Neural progenitor cell (in vitro differentiated cells): Measurements from ENCODE around the gene BCL7C. TPM values are rescaled to one million over a fixed set of nuclear protein-coding genes. Genes with fewer than 3 reads are reported as not detected.

ENCODE experiments used
- DNase-seq: peaks from one replicate; pipeline ENCODE4 v3.0.0-alpha.2; 2016; ENCODE audit warnings: low spot score
- H2AFZ ChIP-seq: fragments of 200-600 bp; sonication (generic); replicated peaks from 2 replicates; pipeline ENCODE4 v1.6.1; 2016; ENCODE audit warnings: antibody characterized with exemption
- H3F3A ChIP-seq: fragments of 200-600 bp; sonication (generic); 2 replicates; pipeline ENCODE4 v1.6.1; 2016; ENCODE audit warnings: antibody characterized with exemption, low read depth
- H3K27ac ChIP-seq: fragments of 200-600 bp; sonication (generic); 2 replicates; pipeline ENCODE4 v1.5.1; 2016; ENCODE audit warnings: mild to moderate bottlenecking
- H3K27me3 ChIP-seq: fragments of 200-600 bp; sonication (generic); 2 replicates; pipeline ENCODE4 v1.6.1; 2016; ENCODE audit warnings: mild to moderate bottlenecking, moderate library complexity
- H3K36me3 ChIP-seq: fragments of 200-600 bp; sonication (generic); 2 replicates; pipeline ENCODE4 v1.5.1; 2016
- H3K4me1 ChIP-seq: fragments of 200-600 bp; sonication (generic); 2 replicates; pipeline ENCODE4 v1.6.1; 2016; ENCODE audit warnings: mixed run types
- H3K4me2 ChIP-seq: fragments of 200-600 bp; sonication (generic); 2 replicates; pipeline ENCODE4 v1.6.1; 2016
- H3K4me3 ChIP-seq: fragments of 200-600 bp; sonication (generic); 2 replicates; pipeline ENCODE4 v1.5.1; 2016
- H3K79me2 ChIP-seq: fragments of 200-600 bp; sonication (generic); 2 replicates; pipeline ENCODE4 v1.6.1; 2016; ENCODE audit warnings: low read depth
- H3K9ac ChIP-seq: fragments of 200-600 bp; sonication (generic); 2 replicates; pipeline ENCODE4 v1.6.1; 2016
- H3K9me3 ChIP-seq: fragments of 200-600 bp; sonication (generic); 2 replicates; pipeline ENCODE4 v1.5.1; 2016; ENCODE audit warnings: low read depth
- H4K20me1 ChIP-seq: fragments of 200-600 bp; sonication (generic); 2 replicates; pipeline ENCODE4 v1.6.1; 2016; ENCODE audit warnings: low read depth
- H3K27ac Mint-ChIP-seq: 3 replicates; pipeline ENCODE4 v1.8.0; 2021; ENCODE audit warnings: mixed read lengths
- H3K27me3 Mint-ChIP-seq: 2 replicates; pipeline ENCODE4 v1.8.0; 2022; ENCODE audit warnings: low read depth, mild to moderate bottlenecking, inconsistent platforms, moderate library complexity, mixed read lengths; ENCODE audit not compliant: insufficient read depth
- H3K36me3 Mint-ChIP-seq: 3 replicates; pipeline ENCODE4 v1.8.0; 2021; ENCODE audit warnings: mixed read lengths
- H3K4me1 Mint-ChIP-seq: 3 replicates; pipeline ENCODE4 v1.8.0; 2021; ENCODE audit warnings: mixed read lengths
- H3K4me3 Mint-ChIP-seq: 3 replicates; pipeline ENCODE4 v1.8.0; 2021; ENCODE audit warnings: mild to moderate bottlenecking, moderate library complexity, mixed read lengths
- H3K9me3 Mint-ChIP-seq: 3 replicates; pipeline ENCODE4 v1.8.0; 2020; ENCODE audit warnings: mixed read lengths
- CTCF ChIP-seq: fragments of 200-600 bp; sonication (generic); IDR thresholded peaks from 2 replicates; pipeline ENCODE4 v1.5.1; 2017; ENCODE audit warnings: antibody characterized with exemption, mild to moderate bottlenecking
- EZH2 ChIP-seq: fragments of 200-600 bp; sonication (generic); IDR thresholded peaks from 2 replicates; pipeline ENCODE4 v1.6.1; 2017; ENCODE audit warnings: antibody characterized with exemption, mild to moderate bottlenecking, moderate library complexity
- EZH2phosphoT487 ChIP-seq: fragments of 200-600 bp; sonication (generic); IDR thresholded peaks from 2 replicates; pipeline ENCODE4 v1.6.1; 2017; ENCODE audit warnings: antibody characterized with exemption
- total RNA-seq: library from RNA; depleted of rRNA; stranded (reverse); fragments of >200 nt; gene quantifications from 2 replicates; pipeline ENCODE4 v1.2.3, GENCODE V29; 2015; ENCODE audit warnings: low replicate concordance

BCL7C gene
- total RNA-seq, 1 donor from 2014 or later: 18.3 TPM

GRCh38 chr16:30903596-30903995, 9.7 kb upstream of the BCL7C start:
- H3K4me1 Mint-ChIP-seq: peaks cover 15% of the 10 kb centered on the region
- Histone ChIP-seq H3K4me3 (no peak overlapping the region), H3K27me3 (peaks cover 13% of the 10 kb centered on the region), H2AFZ (no peak overlapping the region), H3K27ac (no peak overlapping the region), H3K36me3 (no peaks in the 10 kb centered on the region), H3K79me2 (no peaks in the 10 kb centered on the region), H3K4me2 (no peak overlapping the region), H3K4me1 (no peaks in the 10 kb centered on the region), H3K9ac (no peak overlapping the region), H3F3A (peaks cover 41% of the 10 kb centered on the region), H3K9me3 (no peaks in the 10 kb centered on the region), H4K20me1 (no peaks in the 10 kb centered on the region)
- no peak for DNase-seq
- H3K27ac Mint-ChIP-seq: no peak overlapping the region
- no peaks in the 10 kb centered on the region for H3K9me3 Mint-ChIP-seq
- H3K36me3 Mint-ChIP-seq: no peaks in the 10 kb centered on the region
- no peak overlapping the region for H3K4me3 Mint-ChIP-seq
- H3K27me3 Mint-ChIP-seq: peaks cover 8% of the 10 kb centered on the region
- TF ChIP-seq CTCF (no peak), EZH2 (no peak), EZH2phosphoT487 (no peak)

GRCh38 chr16:30903002-30903401, 9.1 kb upstream of the BCL7C start:
- no peaks in the 10 kb centered on the region for H3K9me3 Mint-ChIP-seq
- Histone ChIP-seq H2AFZ (no peak overlapping the region), H3K9me3 (no peaks in the 10 kb centered on the region), H4K20me1 (no peaks in the 10 kb centered on the region), H3K4me3 (no peak overlapping the region), H3K9ac (no peak overlapping the region), H3K27ac (no peak overlapping the region), H3F3A (peaks cover 39% of the 10 kb centered on the region), H3K4me2 (peak overlapping the region; percentile 82), H3K4me1 (no peaks in the 10 kb centered on the region), H3K27me3 (peaks cover 13% of the 10 kb centered on the region), H3K79me2 (no peaks in the 10 kb centered on the region), H3K36me3 (no peaks in the 10 kb centered on the region)
- H3K27ac Mint-ChIP-seq: peak overlapping the region; percentile 74
- TF ChIP-seq CTCF: no peak
- TF ChIP-seq EZH2: no peak
- no peak for TF ChIP-seq EZH2phosphoT487
- peaks cover 15% of the 10 kb centered on the region for H3K4me1 Mint-ChIP-seq
- DNase-seq: no peak
- peaks cover 8% of the 10 kb centered on the region for H3K27me3 Mint-ChIP-seq
- no peaks in the 10 kb centered on the region for H3K36me3 Mint-ChIP-seq
- H3K4me3 Mint-ChIP-seq: peak overlapping the region; percentile 87

GRCh38 chr16:30902029-30902972, 8.4 kb upstream of the BCL7C start:
- peak overlapping the region; percentile 96 for H2AFZ ChIP-seq
- H3K27ac Mint-ChIP-seq: peak overlapping the region; percentile 96
- TF ChIP-seq EZH2phosphoT487 (no peak), EZH2 (no peak), CTCF (no peak)

More at GRCh38 chr16:30902029-30902972, 8.4 kb upstream of the BCL7C start:
- H3K4me3 ChIP-seq: peak overlapping the region; percentile 59
- H3K4me3 Mint-ChIP-seq: peak overlapping the region; percentile 87
- peaks cover 33% of the 10 kb centered on the region for H3F3A ChIP-seq
- H3K9ac ChIP-seq: peak overlapping the region; percentile 52
- peaks cover 13% of the 10 kb centered on the region for H3K27me3 ChIP-seq
- H3K36me3 Mint-ChIP-seq: no peaks in the 10 kb centered on the region
- H3K79me2 ChIP-seq: no peaks in the 10 kb centered on the region
- H3K9me3 ChIP-seq: no peaks in the 10 kb centered on the region
- H3K4me1 ChIP-seq: no peaks in the 10 kb centered on the region
- H3K27me3 Mint-ChIP-seq: peaks cover 8% of the 10 kb centered on the region
- no peaks in the 10 kb centered on the region for H4K20me1 ChIP-seq
- DNase-seq: peak; percentile 92
- no peaks in the 10 kb centered on the region for H3K36me3 ChIP-seq
- peaks cover 9% of the 10 kb centered on the region for H3K4me1 Mint-ChIP-seq
- no peak overlapping the region for H3K27ac ChIP-seq
- peak overlapping the region; percentile 92 for H3K4me2 ChIP-seq
- H3K9me3 Mint-ChIP-seq: no peaks in the 10 kb centered on the region
